Lower lobe of right lung (tissue), 2 donors: Measurements from ENCODE around the gene PACRG. TPM values are rescaled to one million over a fixed set of nuclear protein-coding genes. Genes with fewer than 3 reads are reported as not detected.

Experiments used
- ATAC-seq, 2 donors: fragments of 200-7000 bp; cut with Tn5 transposase; one replicate each; pipeline ENCODE4 v1.9.1; 2020 to 2022; ENCODE audit warnings: mild to moderate bottlenecking in 2 of 2, moderate library complexity in 2 of 2
- DNase-seq: peaks from one replicate; pipeline ENCODE4 v3.0.0-alpha.2; 2020
- H3K27ac ChIP-seq: fragments of 200-600 bp; one replicate; pipeline ENCODE4 v1.8.0; 2022
- H3K27me3 ChIP-seq: fragments of 200-600 bp; one replicate; pipeline ENCODE4 v1.8.0; 2022; ENCODE audit warnings: low read depth
- H3K36me3 ChIP-seq: fragments of 200-600 bp; one replicate; pipeline ENCODE4 v1.8.0; 2022; ENCODE audit warnings: mild to moderate bottlenecking
- H3K4me1 ChIP-seq: fragments of 200-600 bp; one replicate; pipeline ENCODE4 v1.8.0; 2022
- H3K4me3 ChIP-seq: fragments of 200-600 bp; one replicate; pipeline ENCODE4 v1.8.0; 2022; ENCODE audit warnings: mild to moderate bottlenecking
- H3K9me3 ChIP-seq: fragments of 200-600 bp; one replicate; pipeline ENCODE4 v1.8.0; 2022
- intact Hi-C: fragments of 100-400 bp; cut with DNase I; formaldehyde crosslinking; loops from one replicate; pipeline ENCODE4 v1.11.0; 2022
- total RNA-seq: library from RNA; stranded (reverse); fragmentation: NEBNext Ultra II Directional; extraction: Animal tissue kit (Norgen Biotek cat#: 25700); gene quantifications from one replicate; pipeline ENCODE4 v1.2.1, GENCODE V29; 2021
- TF ChIP-seq, protein P1 (sequence below): fragments of 200-600 bp; IDR thresholded peaks from one replicate; pipeline ENCODE4 v1.8.0; 2022; ENCODE audit warnings: antibody characterized with exemption, mild to moderate bottlenecking
- donor health status: DM: no; HTN: yes; CAD: no; lungs with severe emphysema.

Gene PACRG
- total RNA-seq, 1 donor from 2014 or later = 5.5 TPM

DNA sequence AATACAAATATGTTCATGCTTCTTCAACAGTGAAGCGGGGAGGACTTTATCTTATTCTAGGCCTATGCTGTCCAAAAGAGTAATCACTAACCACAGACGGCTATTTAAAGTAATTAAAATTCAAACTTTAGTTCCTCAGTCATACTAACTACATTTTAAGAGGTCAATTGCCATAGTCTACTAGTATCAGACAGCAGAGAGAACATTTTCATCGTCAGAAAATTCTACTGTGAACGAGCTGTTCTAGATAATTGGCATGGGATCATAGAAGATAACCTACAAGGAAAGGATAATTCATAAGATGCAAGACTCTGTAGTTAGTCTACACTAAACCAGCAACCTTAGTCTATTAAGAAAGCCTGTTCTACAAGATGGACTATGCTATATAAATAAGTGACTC is 44.6 kb upstream of the PACRG start:
- no peak for ATAC-seq
- no peaks in the 10 kb centered on the region for H3K4me1 ChIP-seq
- H3K4me3 ChIP-seq = no peak overlapping the region
- intact Hi-C loops = no loop called here
- no peaks in the 10 kb centered on the region for H3K27me3 ChIP-seq
- no peak for DNase-seq
- TF ChIP-seq, protein P1, sequence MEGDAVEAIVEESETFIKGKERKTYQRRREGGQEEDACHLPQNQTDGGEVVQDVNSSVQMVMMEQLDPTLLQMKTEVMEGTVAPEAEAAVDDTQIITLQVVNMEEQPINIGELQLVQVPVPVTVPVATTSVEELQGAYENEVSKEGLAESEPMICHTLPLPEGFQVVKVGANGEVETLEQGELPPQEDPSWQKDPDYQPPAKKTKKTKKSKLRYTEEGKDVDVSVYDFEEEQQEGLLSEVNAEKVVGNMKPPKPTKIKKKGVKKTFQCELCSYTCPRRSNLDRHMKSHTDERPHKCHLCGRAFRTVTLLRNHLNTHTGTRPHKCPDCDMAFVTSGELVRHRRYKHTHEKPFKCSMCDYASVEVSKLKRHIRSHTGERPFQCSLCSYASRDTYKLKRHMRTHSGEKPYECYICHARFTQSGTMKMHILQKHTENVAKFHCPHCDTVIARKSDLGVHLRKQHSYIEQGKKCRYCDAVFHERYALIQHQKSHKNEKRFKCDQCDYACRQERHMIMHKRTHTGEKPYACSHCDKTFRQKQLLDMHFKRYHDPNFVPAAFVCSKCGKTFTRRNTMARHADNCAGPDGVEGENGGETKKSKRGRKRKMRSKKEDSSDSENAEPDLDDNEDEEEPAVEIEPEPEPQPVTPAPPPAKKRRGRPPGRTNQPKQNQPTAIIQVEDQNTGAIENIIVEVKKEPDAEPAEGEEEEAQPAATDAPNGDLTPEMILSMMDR = no peak
- H3K27ac ChIP-seq = no peak overlapping the region
- no peaks in the 10 kb centered on the region for H3K36me3 ChIP-seq
- H3K9me3 ChIP-seq = no peaks in the 10 kb centered on the region

GRCh38 chr6:162684052-162684451 is 43.7 kb upstream of the PACRG start:
- DNase-seq = no peak
- H3K36me3 ChIP-seq = no peaks in the 10 kb centered on the region
- no peak for ATAC-seq
- H3K4me3 ChIP-seq = no peak overlapping the region
- intact Hi-C loops = no loop called here
- TF ChIP-seq, protein P1 = no peak
- H3K27me3 ChIP-seq = no peaks in the 10 kb centered on the region
- H3K9me3 ChIP-seq = no peaks in the 10 kb centered on the region
- no peaks in the 10 kb centered on the region for H3K4me1 ChIP-seq
- no peak overlapping the region for H3K27ac ChIP-seq

GRCh38 chr6:162684961-162685360 is 42.8 kb upstream of the PACRG start:
- TF ChIP-seq, protein P1 = no peak
- no peaks in the 10 kb centered on the region for H3K4me1 ChIP-seq
- H3K4me3 ChIP-seq = no peak overlapping the region
- H3K9me3 ChIP-seq = no peaks in the 10 kb centered on the region
- no peak for DNase-seq
- H3K27ac ChIP-seq = no peak overlapping the region
- no peak for ATAC-seq
- no peaks in the 10 kb centered on the region for H3K27me3 ChIP-seq
- H3K36me3 ChIP-seq = no peaks in the 10 kb centered on the region
- intact Hi-C loops = no loop called here

DNA sequence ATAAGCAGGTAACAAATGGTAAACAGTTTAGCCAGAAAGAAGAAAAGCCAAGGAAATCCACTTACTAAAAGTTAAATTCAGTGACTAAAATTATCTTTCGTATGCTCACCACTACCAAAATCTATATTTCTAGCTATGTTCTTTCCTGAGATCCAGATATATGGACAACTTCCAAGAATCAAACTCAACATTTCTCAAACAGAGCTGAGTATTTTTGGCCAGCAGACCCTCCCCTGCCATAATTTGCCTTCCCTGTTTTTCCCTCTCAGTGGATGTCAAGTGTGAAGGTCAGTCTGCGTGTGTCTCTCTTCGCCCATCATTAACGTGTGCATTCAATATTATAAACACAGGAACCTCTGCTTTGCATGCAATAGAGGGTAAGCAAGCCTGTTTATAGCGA is 42.2 kb upstream of the PACRG start:
- TF ChIP-seq, protein P1 = no peak
- H3K9me3 ChIP-seq = no peaks in the 10 kb centered on the region
- ATAC-seq (no peak), DNase-seq (no peak)
- no peak overlapping the region for H3K27ac ChIP-seq
- H3K4me1 ChIP-seq = no peaks in the 10 kb centered on the region
- intact Hi-C loops = no loop called here
- H3K36me3 ChIP-seq = no peaks in the 10 kb centered on the region
- no peak overlapping the region for H3K4me3 ChIP-seq
- no peaks in the 10 kb centered on the region for H3K27me3 ChIP-seq

DNA sequence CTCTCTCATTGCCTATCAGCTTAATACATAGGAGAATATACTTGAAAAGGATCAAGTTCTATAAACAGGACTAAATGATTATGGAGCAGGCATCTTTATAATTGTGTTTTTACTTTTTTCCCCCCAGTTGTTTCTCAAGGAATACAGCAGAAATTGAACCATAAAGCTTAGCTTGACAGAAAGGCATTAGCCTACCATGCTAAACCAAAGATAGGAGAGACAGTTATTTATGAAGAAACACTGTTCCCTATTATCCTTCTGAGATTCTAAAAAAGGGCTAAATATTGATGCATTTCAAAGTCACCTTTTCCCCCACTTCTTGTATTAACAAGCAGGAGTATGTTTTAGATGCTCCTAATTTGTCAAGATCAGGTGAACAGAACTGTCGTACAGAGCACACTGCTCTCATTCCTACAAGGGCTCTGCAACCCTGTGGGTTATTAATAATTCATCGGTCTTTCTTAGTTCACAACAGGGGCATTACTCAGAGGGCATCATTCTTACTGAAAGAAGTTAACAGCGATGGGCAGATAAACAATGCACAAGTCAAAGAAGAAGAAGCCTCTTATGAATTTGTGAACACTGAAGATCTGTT is 38.9 kb upstream of the PACRG start:
- intact Hi-C loops = no loop called here
- Histone ChIP-seq H3K36me3 (no peaks in the 10 kb centered on the region), H3K27me3 (no peaks in the 10 kb centered on the region), H3K27ac (no peak overlapping the region), H3K4me3 (no peak overlapping the region), H3K9me3 (no peaks in the 10 kb centered on the region), H3K4me1 (no peaks in the 10 kb centered on the region)
- ATAC-seq = no peak
- TF ChIP-seq, protein P1 = no peak
- DNase-seq = no peak
